Prostate gland (tissue), 2 donors: ENCODE results near the gene PSMB10.

ENCODE experiments used
- CTCF ChIP-seq, 4 experiments: fragments of 200-600 bp in 2 of 4; fragments of 450-650 bp in 2 of 4; sonication (generic) in 2 of 4; IDR thresholded peaks; 1 replicate in 3 of 4; 2 replicates in 1 of 4; pipeline ENCODE4 v1.5.1; 2016 to 2019; ENCODE audit warnings: antibody characterized with exemption in 4 of 4, mild to moderate bottlenecking in 2 of 4, moderate library complexity in 2 of 4
- POLR2A ChIP-seq: fragments of 450-650 bp; IDR thresholded peaks from one replicate; pipeline ENCODE4 v1.6.1; 2016; ENCODE audit warnings: antibody characterized with exemption, mild to moderate bottlenecking
- POLR2AphosphoS5 ChIP-seq: sonication (generic); formaldehyde crosslinking; IDR thresholded peaks from one replicate; pipeline ENCODE4 v1.6.1; 2017; ENCODE audit warnings: antibody characterized with exemption

- TF ChIP-seq CTCF (IDR thresholded peaks at IDR 0.05) (no peak), POLR2A (no peak), POLR2AphosphoS5 (no peak)
Measured at GRCh38 chr16:67967958-67968399, 31.3 kb upstream of the PSMB10 start.
